ENCODE data around the gene TRMT112.

- TF ChIP-seq NFRKB (IDR thresholded peaks at IDR 0.05) (no peak), FOXM1 (IDR thresholded peaks at IDR 0.05; ENCODE audit: borderline replicate concordance) (no peak), CTBP1 (IDR thresholded peaks at IDR 0.05; ENCODE audit: borderline replicate concordance) (no peak), HDGF (IDR thresholded peaks at IDR 0.05; ENCODE audit: borderline replicate concordance) (no peak), ZNF384 (IDR thresholded peaks at IDR 0.05) (no peak), BHLHE40 (IDR thresholded peaks at IDR 0.05; ENCODE audit: borderline replicate concordance) (no peak), SP1 (IDR thresholded peaks at IDR 0.05) (no peak), PKNOX1 (IDR thresholded peaks at IDR 0.05) (no peak)
These were observed 3.7 kb upstream of the TRMT112 start for GRCh38 chr11:64321026-64321425.
